ENCODE measurements around the gene CDH20.

Gene CDH20

DNA sequence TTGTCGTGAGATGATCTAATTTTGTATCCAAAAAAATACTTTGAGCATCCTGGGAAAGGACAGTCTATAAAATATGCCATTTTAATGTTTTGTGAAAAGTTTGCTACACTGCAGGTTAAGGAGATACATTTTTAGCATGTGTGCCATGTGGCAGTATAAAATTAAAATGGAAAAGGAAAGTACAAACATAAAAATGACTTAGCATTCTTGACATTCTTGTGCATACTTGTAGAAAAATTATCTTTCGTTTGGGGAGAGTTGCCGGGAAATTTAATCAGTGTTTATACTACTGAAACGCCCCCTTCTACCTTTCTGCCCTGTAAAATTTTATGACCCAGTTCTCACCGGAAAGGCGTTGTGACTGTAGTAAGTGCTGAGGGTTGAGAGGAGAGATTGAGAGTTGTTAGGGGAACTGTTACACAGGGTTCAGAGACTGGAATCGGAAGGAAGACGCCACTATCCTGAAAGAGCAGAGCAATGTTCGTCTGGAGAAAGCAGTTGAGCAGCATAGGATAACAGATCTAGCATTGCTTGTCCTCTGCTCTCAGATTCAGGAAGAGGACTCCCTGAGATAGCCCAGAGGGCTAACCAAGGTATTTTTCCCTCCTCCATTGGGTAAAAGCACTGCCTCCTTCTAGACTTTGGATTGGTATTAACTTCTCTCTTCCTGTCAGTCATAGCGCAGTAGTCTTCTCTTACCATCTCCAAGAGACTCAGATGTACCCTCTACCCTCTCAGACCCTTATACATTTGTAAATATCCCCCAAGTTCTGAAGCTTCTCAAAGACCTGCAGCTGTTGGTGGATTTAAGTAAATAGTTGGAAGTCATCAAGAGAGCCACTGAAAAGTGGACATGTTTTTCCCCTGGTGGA, 2.7 kb downstream of the CDH20 start (continued):
- TF ChIP-seq ATF2 (tag by site-specific recombination; IDR thresholded peaks at IDR 0.05; ENCODE audit: low read depth) (no peak), ZNF555 (tag by site-specific recombination; conservative IDR thresholded peaks at IDR 0.05) (no peak), ZFP37 (tag by site-specific recombination; IDR thresholded peaks at IDR 0.05) (no peak)
- TF ChIP-seq, protein P1, sequence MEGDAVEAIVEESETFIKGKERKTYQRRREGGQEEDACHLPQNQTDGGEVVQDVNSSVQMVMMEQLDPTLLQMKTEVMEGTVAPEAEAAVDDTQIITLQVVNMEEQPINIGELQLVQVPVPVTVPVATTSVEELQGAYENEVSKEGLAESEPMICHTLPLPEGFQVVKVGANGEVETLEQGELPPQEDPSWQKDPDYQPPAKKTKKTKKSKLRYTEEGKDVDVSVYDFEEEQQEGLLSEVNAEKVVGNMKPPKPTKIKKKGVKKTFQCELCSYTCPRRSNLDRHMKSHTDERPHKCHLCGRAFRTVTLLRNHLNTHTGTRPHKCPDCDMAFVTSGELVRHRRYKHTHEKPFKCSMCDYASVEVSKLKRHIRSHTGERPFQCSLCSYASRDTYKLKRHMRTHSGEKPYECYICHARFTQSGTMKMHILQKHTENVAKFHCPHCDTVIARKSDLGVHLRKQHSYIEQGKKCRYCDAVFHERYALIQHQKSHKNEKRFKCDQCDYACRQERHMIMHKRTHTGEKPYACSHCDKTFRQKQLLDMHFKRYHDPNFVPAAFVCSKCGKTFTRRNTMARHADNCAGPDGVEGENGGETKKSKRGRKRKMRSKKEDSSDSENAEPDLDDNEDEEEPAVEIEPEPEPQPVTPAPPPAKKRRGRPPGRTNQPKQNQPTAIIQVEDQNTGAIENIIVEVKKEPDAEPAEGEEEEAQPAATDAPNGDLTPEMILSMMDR (tag by site-specific recombination; IDR thresholded peaks at IDR 0.05): no peak

DNA sequence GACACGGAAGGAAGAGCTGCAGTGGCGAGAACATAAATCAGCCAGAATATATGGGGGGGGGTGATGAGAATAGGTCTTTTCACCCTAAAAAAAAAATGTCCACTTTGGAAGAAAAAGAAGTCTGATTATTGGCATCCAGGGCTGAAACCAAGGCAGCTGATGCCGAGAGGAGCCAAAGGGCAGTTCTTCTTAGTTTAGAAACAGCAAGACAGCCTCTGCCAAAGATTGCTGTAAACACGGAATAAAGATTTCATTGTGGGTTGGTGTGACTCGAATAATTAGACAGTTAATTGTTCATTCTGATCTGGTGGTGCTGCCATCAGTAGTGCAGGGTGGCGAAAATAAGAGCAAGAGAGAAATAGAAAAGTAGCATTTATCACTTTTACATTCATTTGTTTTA, 3.5 kb downstream of the CDH20 start:
- CTCF ChIA-PET: interaction anchor here (0.6 to 1.2 kb wide), 2 partner anchors 167 to 254 kb away, joined by 3 to 4 read pairs; no protein-coding TSS in a partner anchor
- no peak for TF ChIP-seq YY1 (tag by site-specific recombination; IDR thresholded peaks at IDR 0.05)
- no peak for TF ChIP-seq ZNF664 (tag by site-specific recombination; IDR thresholded peaks at IDR 0.05)
- no peak for TF ChIP-seq ZNF202 (tag by site-specific recombination; IDR thresholded peaks at IDR 0.05; ENCODE audit: borderline replicate concordance)
- no peak for TF ChIP-seq ZNF571 (tag by site-specific recombination; IDR thresholded peaks at IDR 0.05)
- TF ChIP-seq KLF16 (tag by site-specific recombination; IDR thresholded peaks at IDR 0.05): no peak
- TF ChIP-seq ZNF26 (tag by site-specific recombination; IDR thresholded peaks at IDR 0.05): no peak
- no peak for TF ChIP-seq ZNF292 (tag by site-specific recombination; IDR thresholded peaks at IDR 0.05; ENCODE audit: borderline replicate concordance, low read depth)
- Histone ChIP-seq H3K4me3 (ENCODE audit: low read depth, low read length) (no peak overlapping the region), H3K36me3 (ENCODE audit: control insufficient read depth in 2 of 2, insufficient read depth in 1 of 2, low read length in 2 of 2) (no peaks in the 10 kb centered on the region), H3K4me1 (ENCODE audit: control insufficient read depth, insufficient read depth, low read length) (peaks cover 6% of the 10 kb centered on the region), H3K9me3 (ENCODE audit: control insufficient read depth, insufficient read depth, low read depth, low read length) (no peaks in the 10 kb centered on the region), H3K27ac (ENCODE audit: extremely low read depth, low read depth, low read length) (no peak overlapping the region)
- POLR2A ChIA-PET: no interaction called here

DNA sequence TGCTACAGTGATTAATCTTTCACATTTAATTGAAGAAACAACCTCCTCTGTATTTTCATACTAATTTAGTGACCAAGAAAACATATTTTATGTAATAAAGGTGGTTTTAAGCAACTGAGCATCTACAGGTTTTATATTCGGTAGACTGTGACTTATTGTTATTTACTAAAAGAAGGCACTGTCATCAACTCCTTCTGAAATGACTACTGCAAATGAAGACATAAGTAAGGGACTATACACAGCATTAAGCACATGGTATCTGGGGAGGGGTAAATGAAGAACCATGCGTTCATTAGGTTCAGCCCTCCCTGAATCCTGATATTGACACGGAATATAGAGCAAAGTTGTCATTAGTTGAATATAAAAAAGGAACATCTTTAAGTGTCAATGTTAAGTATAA, 4.3 kb downstream of the CDH20 start:
- no peak overlapping the region for H3K4me3 ChIP-seq (ENCODE audit: low read depth, low read length)
- H3K4me1 ChIP-seq (ENCODE audit: control insufficient read depth, insufficient read depth, low read length): peaks cover 6% of the 10 kb centered on the region
- ChIA-PET POLR2A (no interaction called here), CTCF (interaction anchor here (1.4 kb wide), 1 partner anchor 16 kb away, joined by 4 read pairs; no protein-coding TSS in a partner anchor)
- no peak overlapping the region for H3K27ac ChIP-seq (ENCODE audit: extremely low read depth, low read depth, low read length)
- H3K36me3 ChIP-seq (ENCODE audit: control insufficient read depth in 2 of 2, insufficient read depth in 1 of 2, low read length in 2 of 2): no peaks in the 10 kb centered on the region
- no peaks in the 10 kb centered on the region for H3K9me3 ChIP-seq (ENCODE audit: control insufficient read depth, insufficient read depth, low read depth, low read length)
- TF ChIP-seq ZNF302 (tag by site-specific recombination; IDR thresholded peaks at IDR 0.05; ENCODE audit: low read depth) (no peak), ZFHX2 (tag by site-specific recombination; conservative IDR thresholded peaks at IDR 0.05) (no peak), ZNF623 (tag by site-specific recombination; IDR thresholded peaks at IDR 0.05) (no peak), ZNF362 (tag by site-specific recombination; IDR thresholded peaks at IDR 0.05) (no peak), IKZF3 (tag by site-specific recombination; IDR thresholded peaks at IDR 0.05) (no peak), ZBTB49 (tag by site-specific recombination; IDR thresholded peaks at IDR 0.05; ENCODE audit: low read depth) (no peak), HOXA7 (CRISPR knock-in tag; IDR thresholded peaks at IDR 0.05; ENCODE audit: borderline replicate concordance) (no peak), ZNF114 (tag by site-specific recombination; IDR thresholded peaks at IDR 0.05) (no peak), ZNF140 (tag by site-specific recombination; IDR thresholded peaks at IDR 0.05) (no peak)
- TF ChIP-seq, protein P2, sequence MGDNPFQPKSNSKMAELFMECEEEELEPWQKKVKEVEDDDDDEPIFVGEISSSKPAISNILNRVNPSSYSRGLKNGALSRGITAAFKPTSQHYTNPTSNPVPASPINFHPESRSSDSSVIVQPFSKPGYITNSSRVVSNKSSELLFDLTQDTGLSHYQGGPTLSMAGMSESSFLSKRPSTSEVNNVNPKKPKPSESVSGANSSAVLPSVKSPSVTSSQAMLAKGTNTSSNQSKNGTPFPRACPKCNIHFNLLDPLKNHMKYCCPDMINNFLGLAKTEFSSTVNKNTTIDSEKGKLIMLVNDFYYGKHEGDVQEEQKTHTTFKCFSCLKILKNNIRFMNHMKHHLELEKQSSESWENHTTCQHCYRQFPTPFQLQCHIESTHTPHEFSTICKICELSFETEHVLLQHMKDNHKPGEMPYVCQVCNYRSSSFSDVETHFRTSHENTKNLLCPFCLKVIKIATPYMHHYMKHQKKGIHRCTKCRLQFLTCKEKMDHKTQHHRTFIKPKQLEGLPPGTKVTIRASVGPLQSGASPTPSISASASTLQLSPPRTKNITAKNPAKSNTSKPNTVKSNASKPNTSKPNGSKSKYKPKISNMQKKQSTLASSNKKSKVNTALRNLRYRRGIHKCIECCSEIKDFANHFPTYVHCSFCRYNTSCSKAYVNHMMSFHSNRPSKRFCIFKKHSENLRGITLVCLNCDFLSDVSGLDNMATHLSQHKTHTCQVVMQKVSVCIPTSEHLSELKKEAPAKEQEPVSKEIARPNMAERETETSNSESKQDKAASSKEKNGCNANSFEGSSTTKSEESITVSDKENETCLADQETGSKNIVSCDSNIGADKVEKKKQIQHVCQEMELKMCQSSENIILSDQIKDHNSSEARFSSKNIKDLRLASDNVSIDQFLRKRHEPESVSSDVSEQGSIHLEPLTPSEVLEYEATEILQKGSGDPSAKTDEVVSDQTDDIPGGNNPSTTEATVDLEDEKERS (tag by site-specific recombination; IDR thresholded peaks at IDR 0.05): no peak
